HUES6 (cell line): ENCODE data around the gene CORIN.
"Not testable (repeated sequence)": the region's sequence is repeated elsewhere in the genome, so short reads cannot be mapped to it uniquely, and the experiment has no call there.

Experiments
- H3K27ac ChIP-seq: 2 replicates; pipeline ENCODE4 v1.7.0; 2013; ENCODE audit warnings: low read depth, mild to moderate bottlenecking, low read length, inconsistent platforms
- H3K27me3 ChIP-seq: 2 replicates; pipeline ENCODE4 v1.6.1; 2013; ENCODE audit warnings: low read length; ENCODE audit not compliant: control insufficient read depth, insufficient read depth
- H3K36me3 ChIP-seq: 2 replicates; pipeline ENCODE4 v1.6.1; 2013; ENCODE audit warnings: low read length; ENCODE audit not compliant: control insufficient read depth, insufficient read depth
- H3K4me1 ChIP-seq: 2 replicates; pipeline ENCODE4 v1.6.1; 2013; ENCODE audit warnings: low read length; ENCODE audit not compliant: control insufficient read depth, insufficient read depth
- H3K4me3 ChIP-seq: 2 replicates; pipeline ENCODE4 v1.5.1; 2013; ENCODE audit warnings: low read depth, low read length
- H3K9ac ChIP-seq: one replicate; pipeline ENCODE4 v1.6.1; 2013; ENCODE audit warnings: mild to moderate bottlenecking, low read length
- H3K9me3 ChIP-seq: 2 replicates; pipeline ENCODE4 v1.6.1; 2013; ENCODE audit warnings: low read depth, low read length; ENCODE audit not compliant: control insufficient read depth, insufficient read depth

Gene CORIN

DNA sequence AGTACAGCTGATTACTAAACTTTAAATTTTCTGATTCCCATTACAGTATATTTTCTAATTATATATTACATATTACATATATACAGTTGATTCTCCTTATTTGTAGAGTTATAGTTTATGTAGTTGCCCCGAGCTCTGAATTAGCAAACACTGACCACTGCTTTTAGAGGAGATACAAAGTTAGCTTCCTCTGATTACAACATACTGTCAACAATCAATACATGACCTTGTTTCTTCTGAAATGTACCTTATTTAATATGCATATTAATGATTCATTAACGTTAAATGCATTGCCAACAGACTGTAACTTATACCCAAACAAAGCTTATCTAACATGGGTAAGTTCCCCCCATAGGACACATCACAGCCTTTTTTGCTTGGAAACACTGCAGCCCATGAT, 271.3 kb downstream of the CORIN start:
- Histone ChIP-seq H3K4me3 (no peak overlapping the region), H3K36me3 (no peaks in the 10 kb centered on the region), H3K27me3 (no peaks in the 10 kb centered on the region), H3K9ac (no peak overlapping the region), H3K9me3 (no peaks in the 10 kb centered on the region), H3K27ac (no peak overlapping the region), H3K4me1 (no peaks in the 10 kb centered on the region)

DNA sequence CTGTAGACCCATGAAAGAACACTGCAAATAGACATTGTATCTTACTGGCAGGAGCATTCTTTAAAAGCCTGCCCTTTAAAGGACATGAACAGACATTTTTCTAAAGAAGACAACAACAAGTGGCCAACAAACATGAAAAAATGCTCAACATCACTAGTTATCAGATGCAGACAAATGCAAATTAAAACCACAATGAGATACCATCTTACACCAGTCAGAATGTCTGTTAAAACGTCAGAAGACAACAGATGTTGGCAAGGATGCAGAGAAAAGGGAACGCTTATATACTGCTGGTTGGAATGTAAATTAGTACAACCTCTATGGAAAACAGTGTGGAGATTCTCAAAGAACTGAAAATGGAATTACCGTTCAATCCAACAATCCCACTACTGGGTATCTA, 275.6 kb downstream of the CORIN start:
- Histone ChIP-seq H3K9ac (no peak overlapping the region), H3K27me3 (no peaks in the 10 kb centered on the region), H3K4me1 (no peaks in the 10 kb centered on the region), H3K36me3 (no peaks in the 10 kb centered on the region), H3K27ac (no peak overlapping the region), H3K9me3 (no peaks in the 10 kb centered on the region), H3K4me3 (no peak overlapping the region)

GRCh38 chr4:47561331-47561730, 276.5 kb downstream of the CORIN start:
- H3K4me1 ChIP-seq = no peaks in the 10 kb centered on the region
- H3K27me3 ChIP-seq = no peaks in the 10 kb centered on the region
- no peaks in the 10 kb centered on the region for H3K9me3 ChIP-seq
- no peak overlapping the region for H3K27ac ChIP-seq
- no peak overlapping the region for H3K4me3 ChIP-seq
- no peaks in the 10 kb centered on the region for H3K36me3 ChIP-seq
- H3K9ac ChIP-seq = no peak overlapping the region

DNA sequence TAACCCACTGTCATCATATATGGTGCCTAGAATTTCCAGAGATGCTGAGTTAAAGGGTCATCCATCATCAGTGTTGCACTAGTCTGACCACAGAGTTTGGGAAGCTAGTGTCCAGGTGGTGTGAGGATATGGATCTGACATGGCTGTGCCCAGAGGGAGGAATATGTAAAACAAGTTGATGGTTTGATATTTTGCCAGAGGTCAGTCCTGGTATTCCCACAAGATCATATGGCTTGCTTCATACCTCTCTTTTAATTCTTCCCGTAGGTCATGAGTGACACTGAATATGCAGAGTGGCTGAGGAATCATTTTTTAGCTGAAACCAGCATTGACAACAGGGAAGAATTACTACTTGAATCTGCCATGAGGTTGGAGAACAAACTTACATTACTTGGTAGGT, 277.2 kb downstream of the CORIN start:
- Histone ChIP-seq H3K36me3 (no peaks in the 10 kb centered on the region), H3K27ac (no peak overlapping the region)

DNA sequence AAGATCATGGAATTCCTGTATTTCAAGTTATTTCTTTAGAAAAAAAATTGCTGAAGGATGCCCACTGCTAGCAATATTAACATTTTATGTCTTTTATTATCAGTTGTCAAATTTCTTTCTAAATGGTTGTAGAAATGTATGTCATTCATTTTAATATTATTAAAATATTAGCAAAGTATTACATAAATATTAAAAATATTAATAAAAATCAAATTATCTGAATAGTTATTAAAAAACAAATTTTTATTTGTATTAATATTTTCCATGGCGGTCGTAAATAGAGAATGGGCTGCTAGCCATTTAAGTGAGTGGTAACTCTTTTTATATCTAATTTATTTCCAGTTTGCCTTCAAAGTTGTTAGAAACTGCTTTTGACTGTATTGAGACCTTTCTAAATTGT, 280.6 kb downstream of the CORIN start:
- Histone ChIP-seq H3K27ac (no peak overlapping the region), H3K9me3 (no peaks in the 10 kb centered on the region), H3K36me3 (no peaks in the 10 kb centered on the region), H3K27me3 (no peaks in the 10 kb centered on the region), H3K9ac (no peak overlapping the region), H3K4me3 (no peak overlapping the region), H3K4me1 (peaks cover 4% of the 10 kb centered on the region; the same call in 1 of the 2 replicates)

More for the DNA sequence above, 277.2 kb downstream of the CORIN start:
- H3K9me3 ChIP-seq = no peaks in the 10 kb centered on the region
- no peaks in the 10 kb centered on the region for H3K27me3 ChIP-seq
- no peaks in the 10 kb centered on the region for H3K4me1 ChIP-seq
- no peak overlapping the region for H3K4me3 ChIP-seq
- H3K9ac ChIP-seq = no peak overlapping the region

DNA sequence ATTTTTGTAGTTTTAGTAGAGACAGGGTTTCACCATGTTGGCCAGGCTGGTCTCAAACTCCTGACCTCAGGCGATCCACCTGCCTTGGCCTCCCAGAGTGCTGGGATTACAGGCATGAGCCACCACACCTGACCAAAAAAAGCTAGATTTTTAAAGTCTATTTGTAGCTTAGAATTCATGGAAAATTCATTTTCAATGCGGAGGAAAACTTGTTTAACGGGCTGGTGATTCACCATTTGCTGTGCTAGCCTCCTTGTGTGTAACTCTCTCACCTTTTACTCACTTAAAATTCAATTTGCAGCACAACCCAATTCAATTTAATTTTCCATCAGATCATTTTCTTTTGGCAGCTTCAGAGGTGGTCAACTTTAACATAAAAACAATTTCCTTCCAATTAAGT, 281.9 kb downstream of the CORIN start:
- H3K27ac ChIP-seq, H3K4me1 ChIP-seq, H3K36me3 ChIP-seq, H3K9me3 ChIP-seq, H3K27me3 ChIP-seq, H3K4me3 ChIP-seq, H3K9ac ChIP-seq: not testable (repeated sequence)

DNA sequence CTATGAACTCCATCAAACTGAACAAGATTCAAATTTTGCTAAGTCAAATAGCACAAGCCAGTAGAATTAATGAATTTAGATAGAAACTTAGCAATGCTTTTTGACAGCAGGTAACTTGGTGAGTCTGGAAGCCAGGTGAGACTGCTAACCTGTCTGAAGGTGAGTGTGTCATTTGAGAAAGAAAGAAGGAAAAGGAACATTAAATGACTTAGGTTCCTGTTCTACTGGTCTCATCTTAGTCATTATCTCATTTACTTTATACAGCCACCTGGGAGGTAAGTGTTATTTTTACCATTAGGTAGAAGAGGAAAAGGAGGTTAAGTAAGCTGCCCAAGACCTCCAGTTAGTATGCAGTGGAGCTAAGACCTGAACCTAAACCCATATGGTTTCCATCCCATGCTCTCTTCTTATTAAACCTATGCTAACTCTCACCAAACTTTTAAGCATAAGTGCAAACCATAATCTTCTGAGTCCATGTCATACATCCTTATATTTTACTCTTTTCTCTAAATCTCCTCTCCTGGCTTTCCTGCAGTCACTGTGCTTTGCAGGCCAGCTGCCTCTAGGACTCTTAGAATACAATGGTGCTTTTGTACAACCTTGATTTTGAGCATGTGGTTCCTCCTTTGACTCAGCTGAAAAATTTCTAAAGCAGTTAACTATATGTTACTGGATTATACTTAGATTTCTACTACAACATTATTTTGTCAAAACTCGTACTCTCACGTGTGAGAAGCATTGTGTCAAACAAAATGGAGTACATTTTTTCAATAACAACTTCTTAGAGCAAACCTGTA, 284.3 kb downstream of the CORIN start:
- peaks cover 4% of the 10 kb centered on the region; the same call in 1 of the 2 replicates for H3K4me1 ChIP-seq
- H3K27ac ChIP-seq = no peak overlapping the region
- no peaks in the 10 kb centered on the region for H3K9me3 ChIP-seq
- no peaks in the 10 kb centered on the region for H3K36me3 ChIP-seq
- H3K27me3 ChIP-seq = no peaks in the 10 kb centered on the region
- no peak overlapping the region for H3K9ac ChIP-seq
- no peak overlapping the region for H3K4me3 ChIP-seq

- H3K4me3 ChIP-seq = no peak overlapping the region
- no peaks in the 10 kb centered on the region for H3K9me3 ChIP-seq
- H3K9ac ChIP-seq = no peak overlapping the region
- H3K4me1 ChIP-seq = peaks cover 4% of the 10 kb centered on the region; the same call in 1 of the 2 replicates
- no peaks in the 10 kb centered on the region for H3K36me3 ChIP-seq
- H3K27ac ChIP-seq = no peak overlapping the region
- H3K27me3 ChIP-seq = no peaks in the 10 kb centered on the region
Observed at GRCh38 chr4:47551682-47552081, 286.2 kb downstream of the CORIN start.

DNA sequence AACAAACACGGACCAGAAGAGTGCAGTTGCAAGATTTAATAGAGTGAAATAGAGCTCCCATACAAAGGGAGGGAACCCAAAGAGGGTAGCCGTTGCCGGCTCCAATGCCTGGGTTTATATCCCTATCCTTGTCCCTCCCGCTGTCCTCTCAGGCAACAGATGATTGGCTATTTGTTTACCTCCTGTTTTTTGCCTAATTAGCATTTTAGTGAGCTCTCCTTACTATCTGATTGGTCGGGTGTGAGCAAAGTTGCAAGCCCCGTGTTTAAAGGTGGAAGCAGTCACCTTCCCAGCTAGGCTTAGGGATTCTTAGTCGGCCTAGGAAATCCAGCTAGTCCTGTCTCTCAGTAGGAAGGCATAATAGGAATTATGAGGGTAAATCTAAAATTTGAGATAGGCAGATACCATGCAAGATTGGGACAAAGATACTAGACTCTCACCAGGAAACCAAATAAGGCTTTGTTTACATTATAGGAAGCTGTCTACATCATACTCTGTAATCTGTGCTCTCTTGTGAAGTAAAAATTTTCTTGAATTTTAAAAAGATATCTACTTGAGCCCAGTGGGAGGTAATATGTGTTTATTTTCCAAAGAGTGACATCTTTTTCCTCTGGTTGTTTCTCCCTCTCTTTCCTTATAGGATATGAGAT, 286.8 kb downstream of the CORIN start:
- H3K27ac ChIP-seq = no peak overlapping the region
- no peaks in the 10 kb centered on the region for H3K9me3 ChIP-seq
- peaks cover 4% of the 10 kb centered on the region; the same call in 1 of the 2 replicates for H3K4me1 ChIP-seq
- H3K9ac ChIP-seq = no peak overlapping the region
- H3K27me3 ChIP-seq = no peaks in the 10 kb centered on the region
- no peak overlapping the region for H3K4me3 ChIP-seq
- no peaks in the 10 kb centered on the region for H3K36me3 ChIP-seq

- not testable (repeated sequence) for H3K27ac ChIP-seq, H3K9ac ChIP-seq, H3K9me3 ChIP-seq, H3K4me1 ChIP-seq, H3K4me3 ChIP-seq, H3K27me3 ChIP-seq, H3K36me3 ChIP-seq
Observed at GRCh38 chr4:47550357-47550756, 287.5 kb downstream of the CORIN start.
